GM06990 (cell line): ENCODE measurements around the gene POMT2.

Experiments used
- DNase-seq: peaks from one replicate; pipeline ENCODE4 v3.0.0-alpha.2; 2011; ENCODE audit not compliant: insufficient read length; ENCODE audit errors: extremely low read depth
- H3K27me3 ChIP-seq: replicated peaks from 2 replicates; pipeline ENCODE4 v1.6.0; 2011; ENCODE audit warnings: low read length; ENCODE audit not compliant: control insufficient read depth, insufficient read depth
- H3K36me3 ChIP-seq: 2 replicates; pipeline ENCODE4 v1.5.1; 2011; ENCODE audit warnings: low read length; ENCODE audit not compliant: control insufficient read depth, insufficient read depth
- H3K4me3 ChIP-seq: replicated peaks from 2 replicates; pipeline ENCODE4 v1.5.1; 2011; ENCODE audit warnings: low read depth, mild to moderate bottlenecking, control low read depth, low read length
- CTCF ChIP-seq: IDR thresholded peaks from 2 replicates; pipeline ENCODE4 v1.5.1; 2011; ENCODE audit warnings: low read length, control low read depth, mild to moderate bottlenecking, inconsistent platforms; ENCODE audit not compliant: insufficient read depth, poor library complexity, severe bottlenecking

Gene POMT2

GRCh38 chr14:77305696-77306095, 15.0 kb downstream of the POMT2 start:
- Histone ChIP-seq H3K27me3 (no peaks in the 10 kb centered on the region), H3K4me3 (no peak overlapping the region), H3K36me3 (no peaks in the 10 kb centered on the region)
- TF ChIP-seq CTCF: no peak
- no peak for DNase-seq

- DNase-seq: no peak
- Histone ChIP-seq H3K36me3 (no peaks in the 10 kb centered on the region), H3K4me3 (no peak overlapping the region), H3K27me3 (no peaks in the 10 kb centered on the region)
- TF ChIP-seq CTCF: no peak
Measured at GRCh38 chr14:77303417-77304156, 17.1 kb downstream of the POMT2 start.

GRCh38 chr14:77302926-77303325, 17.8 kb downstream of the POMT2 start:
- Histone ChIP-seq H3K36me3 (no peaks in the 10 kb centered on the region), H3K27me3 (no peaks in the 10 kb centered on the region), H3K4me3 (no peak overlapping the region)
- DNase-seq: no peak
- TF ChIP-seq CTCF: no peak

- DNase-seq: peak; percentile 34
- TF ChIP-seq CTCF: peak; percentile 90
- H3K4me3 ChIP-seq: no peak overlapping the region
- no peaks in the 10 kb centered on the region for H3K36me3 ChIP-seq
- H3K27me3 ChIP-seq: no peaks in the 10 kb centered on the region
Measured at GRCh38 chr14:77301103-77301502, 19.6 kb downstream of the POMT2 start.

GRCh38 chr14:77299771-77300170, 20.9 kb downstream of the POMT2 start:
- no peak for DNase-seq
- H3K27me3 ChIP-seq: no peaks in the 10 kb centered on the region
- H3K4me3 ChIP-seq: no peak overlapping the region
- H3K36me3 ChIP-seq: no peaks in the 10 kb centered on the region
- no peak for TF ChIP-seq CTCF

- no peak for DNase-seq
- Histone ChIP-seq H3K4me3 (no peak overlapping the region), H3K36me3 (no peaks in the 10 kb centered on the region), H3K27me3 (no peaks in the 10 kb centered on the region)
- no peak for TF ChIP-seq CTCF
Measured at GRCh38 chr14:77296906-77297305, 23.8 kb downstream of the POMT2 start.
